GM20431 (cell line): ENCODE results near the gene PSEN1.

ENCODE experiments used
- in situ Hi-C: fragments of 300-500 bp; cut with MseI, MboI; formaldehyde crosslinking; loops from one replicate; pipeline ENCODE4 v1.15.0; 2020; ENCODE audit warnings: low sequenced_read_pairs; ENCODE audit not compliant: unreplicated experiment

PSEN1 gene

GRCh38 chr14:73136387-73137225, at the start of gene PSEN1:
Gene PSEN1, plus strand, starts transcription at chr14:73136507. Its CDS starts 11,513 bp downstream, at chr14:73148020.
- in situ Hi-C loops = no loop called here

DNA sequence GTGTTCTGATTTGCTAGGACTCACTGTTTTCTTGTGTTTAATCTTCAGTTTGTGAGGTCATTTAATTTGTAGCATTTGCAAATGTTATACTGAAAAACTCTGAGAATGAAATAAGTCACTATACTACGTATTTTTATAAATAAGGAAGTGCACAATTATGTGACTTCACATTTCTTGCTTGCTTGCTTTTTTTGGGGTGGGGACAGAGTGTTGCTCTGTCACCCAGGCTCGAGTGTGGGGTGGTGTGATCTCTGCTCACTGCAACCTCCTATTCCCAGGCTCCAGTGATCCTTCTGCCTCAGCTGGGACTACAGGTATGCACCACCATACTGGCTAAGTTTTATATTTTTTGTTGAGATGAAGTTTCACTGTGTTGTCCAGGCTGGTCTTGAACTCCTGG, 45.3 kb upstream of the PSEN1 start:
- in situ Hi-C loops = no loop called here

DNA sequence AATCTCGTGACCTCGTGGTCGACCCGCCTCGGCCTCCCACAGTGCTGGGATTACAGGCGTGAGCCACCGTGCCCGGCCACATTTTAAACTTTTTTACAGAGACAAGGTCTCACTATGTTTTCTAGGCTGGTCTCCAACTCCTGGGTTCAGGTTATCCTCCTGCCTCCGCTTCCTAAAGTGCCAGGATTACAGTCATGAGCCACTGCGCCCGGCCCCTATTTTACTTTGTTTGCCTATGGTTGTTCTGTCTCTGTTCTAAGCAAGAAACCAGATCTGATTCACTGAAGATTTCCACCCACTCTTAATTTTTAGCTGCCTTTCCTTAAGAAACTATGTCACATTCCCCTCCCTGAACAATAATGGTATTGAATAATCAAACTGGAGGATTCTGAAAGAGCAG, 38.9 kb upstream of the PSEN1 start:
- in situ Hi-C loops = no loop called here

- in situ Hi-C loops = no loop called here
Measured at GRCh38 chr14:73100334-73100733, 36.0 kb upstream of the PSEN1 start.

DNA sequence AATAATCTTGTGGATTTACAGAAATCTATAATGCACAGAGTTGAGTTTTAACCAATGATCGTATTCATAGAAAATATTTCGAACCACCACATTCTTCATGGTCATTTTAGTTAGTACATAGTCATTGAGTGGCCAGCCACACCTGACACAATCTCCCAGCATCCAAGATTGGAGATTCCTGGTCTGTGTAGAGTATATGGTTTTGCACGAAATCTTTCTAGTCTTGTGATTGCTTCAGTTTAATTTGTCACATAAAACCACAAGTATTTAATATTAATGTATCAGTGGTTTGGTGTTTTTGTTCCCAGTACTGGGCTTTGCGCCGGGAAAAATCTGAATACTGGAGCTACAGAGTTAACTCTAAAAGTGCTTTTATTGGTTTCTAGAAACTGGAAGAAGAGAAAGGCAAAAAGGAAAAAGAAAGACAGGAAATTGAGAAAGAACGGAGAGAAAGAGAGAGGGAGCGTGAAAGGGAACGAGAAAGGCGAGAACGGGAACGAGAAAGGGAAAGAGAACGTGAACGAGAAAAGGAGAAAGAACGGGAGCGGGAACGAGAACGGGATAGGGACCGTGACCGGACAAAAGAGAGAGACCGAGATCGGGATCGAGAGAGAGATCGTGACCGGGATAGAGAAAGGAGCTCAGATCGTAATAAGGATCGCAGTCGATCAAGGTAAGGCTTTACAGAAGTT, 33.4 kb upstream of the PSEN1 start:
- in situ Hi-C loops = no loop called here

DNA sequence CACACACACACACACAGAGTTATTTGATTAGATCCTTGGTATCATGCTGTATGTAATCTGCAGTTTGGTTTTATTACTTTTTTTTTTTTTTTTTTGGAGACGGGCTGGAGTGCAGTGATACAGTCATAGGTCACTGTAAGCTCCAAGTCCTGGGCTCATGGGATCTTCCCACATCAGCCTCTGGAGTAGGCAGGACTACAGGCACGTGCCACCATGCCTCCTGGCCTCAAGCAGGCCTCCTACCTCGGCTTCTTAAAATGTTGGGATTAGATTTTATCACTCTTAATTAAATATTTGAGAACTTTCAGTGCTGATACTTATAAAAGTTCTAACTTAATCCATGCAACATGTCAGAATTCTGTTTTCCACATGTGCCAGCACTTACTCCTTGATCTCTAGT, 31.3 kb upstream of the PSEN1 start:
- in situ Hi-C loops = no loop called here

DNA sequence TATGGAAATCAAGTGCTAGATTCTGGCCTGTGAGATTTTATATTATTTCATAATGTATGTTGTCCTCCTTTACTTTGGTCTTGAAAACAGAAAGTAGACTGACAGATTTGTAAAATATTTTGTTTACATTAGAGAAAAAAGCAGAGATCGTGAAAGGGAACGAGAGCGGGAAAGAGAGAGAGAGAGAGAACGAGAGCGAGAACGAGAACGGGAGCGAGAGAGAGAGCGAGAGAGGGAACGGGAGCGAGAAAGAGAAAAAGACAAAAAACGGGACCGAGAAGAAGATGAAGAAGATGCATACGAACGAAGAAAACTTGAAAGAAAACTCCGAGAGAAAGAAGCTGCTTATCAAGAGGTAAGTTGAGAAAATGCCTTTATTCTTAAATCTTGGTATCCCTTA, 30.6 kb upstream of the PSEN1 start:
- in situ Hi-C loops = no loop called here

DNA sequence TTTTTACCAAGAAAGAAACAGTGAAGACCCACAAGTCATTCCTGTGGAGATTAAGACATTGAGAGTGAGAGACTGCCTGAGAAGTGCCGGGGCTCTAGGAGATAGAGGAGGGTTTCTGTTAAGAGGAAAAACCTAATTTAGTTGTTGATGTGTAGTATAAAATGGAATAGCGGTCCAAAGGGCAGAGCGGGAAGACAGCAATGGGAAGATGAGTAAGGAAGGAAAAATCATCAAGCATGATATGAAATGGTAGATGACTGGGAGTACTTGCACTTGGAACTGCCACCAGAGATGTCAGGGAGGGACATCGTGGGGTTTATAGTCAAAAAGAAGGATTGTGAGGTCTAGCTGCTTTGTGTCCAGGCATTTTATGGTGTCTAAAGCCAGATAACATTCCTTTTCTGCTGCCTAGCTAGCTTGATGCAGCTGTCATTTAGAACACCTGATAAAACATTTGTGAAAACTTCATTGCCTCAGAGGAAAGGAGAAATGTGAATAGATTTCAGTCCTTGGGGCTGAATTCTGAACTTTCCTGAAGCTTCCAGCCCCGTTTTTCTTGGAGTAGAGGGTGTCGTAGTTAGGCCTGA, 20.1 kb upstream of the PSEN1 start:
- in situ Hi-C loops = no loop called here

DNA sequence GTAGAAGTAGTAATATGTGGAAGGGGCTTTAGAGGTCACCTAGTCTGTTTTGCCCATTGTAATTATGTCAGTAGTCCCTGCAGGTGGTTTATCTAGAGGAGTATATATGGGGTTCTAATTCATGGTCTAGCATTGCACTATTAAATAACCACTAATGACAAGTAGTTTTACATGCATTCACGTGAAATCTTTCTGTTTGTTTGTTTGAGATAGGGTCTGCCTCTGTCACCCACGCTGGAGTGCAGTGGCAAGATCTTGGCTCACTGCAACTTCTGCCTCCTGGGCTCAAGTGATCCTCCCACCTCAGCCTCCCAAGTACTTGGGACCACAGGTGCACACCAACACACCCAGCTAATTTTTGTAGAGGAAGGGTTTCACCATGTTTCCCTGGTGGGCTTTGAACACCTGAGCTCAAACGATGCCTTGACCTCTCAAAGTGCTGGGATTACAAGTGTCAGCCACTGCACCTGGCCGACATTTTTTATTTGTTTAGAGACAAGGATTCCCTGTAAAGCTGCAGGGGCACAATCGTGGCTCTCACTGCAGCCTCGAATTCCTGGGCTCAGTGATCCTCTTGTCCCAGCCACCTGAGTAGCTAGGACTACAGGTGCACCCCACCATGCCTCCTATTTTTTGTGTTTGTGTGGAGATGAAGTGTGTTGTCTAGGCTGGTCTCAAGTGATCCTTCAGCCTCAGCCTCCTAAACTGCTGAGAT, 12.0 kb upstream of the PSEN1 start:
- in situ Hi-C loops = no loop called here

GRCh38 chr14:73125169-73125588, 11.1 kb upstream of the PSEN1 start:
- in situ Hi-C loops = no loop called here

DNA sequence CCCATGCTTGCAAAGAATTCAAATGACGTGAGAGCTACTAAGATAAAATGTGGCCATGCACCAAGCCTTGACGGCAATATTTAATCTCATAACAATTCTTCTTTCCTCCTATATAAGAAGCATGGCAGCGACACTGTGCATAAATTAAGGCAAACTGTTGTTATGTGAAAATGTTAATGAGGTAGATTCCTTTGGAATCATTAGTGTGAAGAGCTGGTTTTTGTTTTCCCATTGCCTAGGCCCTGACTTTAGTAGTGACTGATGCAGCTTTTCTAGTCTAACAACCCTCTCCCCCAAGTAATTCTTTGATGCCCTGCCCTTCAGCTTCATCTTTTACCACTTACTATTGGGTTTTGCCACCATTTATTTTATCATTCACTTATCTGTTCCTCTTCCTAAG, 10.6 kb upstream of the PSEN1 start:
- in situ Hi-C loops = no loop called here

DNA sequence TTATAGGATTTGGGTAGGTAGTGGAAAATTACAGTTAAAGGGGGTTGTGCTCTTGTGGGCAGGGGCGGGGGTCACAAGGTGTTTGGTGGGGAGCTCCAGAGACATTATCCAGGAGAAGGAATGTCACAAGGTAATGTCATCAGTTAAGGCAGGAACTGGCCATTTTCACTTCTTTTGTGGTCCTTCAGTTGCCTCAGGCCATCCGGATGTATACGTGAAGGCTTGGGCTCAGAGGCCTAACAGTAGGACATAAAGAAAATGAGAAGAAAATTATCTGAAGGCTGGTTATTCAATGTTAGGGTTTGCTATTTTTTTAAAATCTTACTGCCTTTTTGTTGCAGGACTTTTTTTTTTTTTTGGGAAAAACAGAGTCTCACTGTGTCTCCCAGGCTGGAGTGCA, 2.5 kb upstream of the PSEN1 start:
- in situ Hi-C loops = no loop called here

DNA sequence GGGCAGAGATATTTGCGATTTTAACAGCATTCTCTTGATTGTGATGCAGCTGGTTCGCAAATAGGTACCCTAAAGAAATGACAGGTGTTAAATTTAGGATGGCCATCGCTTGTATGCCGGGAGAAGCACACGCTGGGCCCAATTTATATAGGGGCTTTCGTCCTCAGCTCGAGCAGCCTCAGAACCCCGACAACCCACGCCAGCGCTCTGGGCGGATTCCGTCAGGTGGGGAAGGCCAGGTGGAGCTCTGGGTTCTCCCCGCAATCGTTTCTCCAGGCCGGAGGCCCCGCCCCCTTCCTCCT, 271 bp upstream of the PSEN1 start:
- in situ Hi-C loops = no loop called here

DNA sequence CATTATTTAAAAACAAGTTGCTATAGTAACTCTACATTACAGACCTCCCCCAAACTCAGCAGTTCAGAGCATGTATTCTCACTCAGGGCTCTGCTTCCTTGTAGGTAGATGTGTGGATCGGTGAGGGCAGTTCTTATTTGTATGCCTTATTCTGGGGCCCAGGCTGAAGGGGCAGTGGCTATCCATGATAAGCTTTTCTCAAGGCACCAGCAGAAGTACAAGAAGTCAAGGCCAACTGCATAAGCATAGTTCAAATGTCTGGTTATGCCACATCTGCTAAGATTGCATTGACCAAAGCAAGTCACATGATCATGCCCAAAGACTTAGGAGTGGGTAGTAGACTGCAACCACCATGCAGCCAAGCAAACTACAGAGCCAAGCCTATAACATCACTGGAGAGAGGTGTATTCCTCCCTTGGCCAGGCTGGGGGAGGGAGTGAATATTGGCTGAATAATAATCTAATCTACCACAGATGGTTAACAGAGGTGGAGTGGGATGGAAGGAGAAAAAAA, 4.6 kb downstream of the PSEN1 start:
- in situ Hi-C loops = no loop called here

- in situ Hi-C loops = no loop called here
Measured at GRCh38 chr14:73142216-73142615, 5.9 kb downstream of the PSEN1 start.

- in situ Hi-C loops = no loop called here
Measured at GRCh38 chr14:73143003-73143402, 6.7 kb downstream of the PSEN1 start.

GRCh38 chr14:73143617-73144016, 7.3 kb downstream of the PSEN1 start:
- in situ Hi-C loops = no loop called here

DNA sequence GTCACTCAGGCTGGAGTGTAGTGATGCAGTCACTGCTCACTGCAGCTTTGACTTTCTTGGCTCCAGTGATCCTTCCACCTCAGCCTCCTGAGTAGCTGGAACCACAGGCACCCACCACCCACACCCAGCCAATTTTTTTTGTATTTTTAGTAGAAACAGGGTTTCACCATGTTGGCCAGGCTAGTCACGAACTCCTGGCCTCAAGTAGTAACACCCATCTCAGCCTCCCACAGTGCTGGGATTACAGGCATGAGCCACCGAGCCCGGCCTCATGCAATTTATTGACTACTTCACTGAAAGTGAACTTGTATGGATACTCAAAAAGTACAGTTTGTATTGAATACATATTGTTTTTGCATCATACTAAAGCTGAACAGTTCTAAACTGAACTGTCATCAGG, 9.1 kb downstream of the PSEN1 start:
- in situ Hi-C loops = no loop called here

GRCh38 chr14:73146111-73146510, 9.8 kb downstream of the PSEN1 start:
- in situ Hi-C loops = no loop called here

DNA sequence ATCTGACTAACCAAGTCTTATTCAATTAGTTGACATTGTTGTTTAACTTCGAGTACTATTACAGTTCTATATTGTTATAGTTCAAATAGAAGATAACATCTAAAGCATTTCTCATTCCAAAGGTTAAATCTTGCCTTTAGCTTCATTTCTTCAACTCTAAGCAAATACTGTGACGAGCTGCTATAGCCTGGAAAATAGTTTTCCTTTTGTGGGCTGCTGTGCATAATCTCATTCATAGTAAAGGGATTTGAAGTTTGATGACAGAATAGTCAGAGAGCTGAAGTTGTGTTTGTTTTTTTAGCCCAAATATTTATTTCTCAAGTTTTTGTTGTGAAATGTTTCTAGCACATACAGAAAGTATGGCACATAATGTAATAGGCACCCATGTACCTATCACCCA, 13.4 kb downstream of the PSEN1 start:
- in situ Hi-C loops = no loop called here

DNA sequence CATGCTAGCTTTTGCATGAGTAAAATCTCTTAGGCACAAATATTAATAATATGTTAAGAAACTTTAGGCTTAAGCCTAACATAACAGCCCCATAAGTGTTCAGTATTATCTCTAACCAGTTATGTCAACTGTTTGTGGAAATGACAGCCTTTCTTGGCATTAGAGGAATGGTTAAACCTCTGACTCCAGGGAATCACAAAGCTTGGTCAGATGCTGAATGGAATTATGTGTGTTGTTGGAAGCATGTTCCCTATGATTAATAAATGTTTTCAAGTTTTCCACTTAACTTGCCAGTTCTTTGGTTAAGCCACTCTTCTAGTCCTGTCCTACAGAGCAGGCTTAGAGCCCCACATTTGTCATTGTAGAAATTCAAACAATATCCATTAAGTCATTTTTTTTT, 17.0 kb downstream of the PSEN1 start:
- in situ Hi-C loops = no loop called here
